Right lobe of liver (tissue), 6 donors: ENCODE results near the gene PIEZO2. TPM values are rescaled to one million over a fixed set of nuclear protein-coding genes. Genes with fewer than 3 reads are reported as not detected.
A peak's percentile ranks its signal among the peaks of the same experiment; 100 is the strongest.

Source experiments
- ATAC-seq, 4 donors: fragments of 200-7000 bp; cut with Tn5 transposase; one replicate each; pipeline ENCODE4 v1.9.1; 2020; ENCODE audit warnings: mild to moderate bottlenecking in 4 of 4, moderate library complexity in 4 of 4
- DNase-seq, 3 donors: peaks; one replicate each; pipeline ENCODE4 v3.0.0-alpha.2; 2020
- H3K27ac ChIP-seq, 3 donors: fragments of 200-600 bp; one replicate each; pipeline ENCODE4 v1.8.0; 2022
- H3K27me3 ChIP-seq, 2 donors: fragments of 200-600 bp; one replicate each; pipeline ENCODE4 v1.8.0; 2022
- H3K36me3 ChIP-seq, 4 donors: fragments of 200-600 bp; sonication (generic) in 1 of 4; one replicate each; pipeline versions ENCODE4 v1.5.1 to v1.8.0; 2017 to 2022; ENCODE audit warnings: control low read depth in 1 of 4
- H3K4me1 ChIP-seq, 4 donors: fragments of 200-600 bp; sonication (generic) in 1 of 4; one replicate each; pipeline versions ENCODE4 v1.5.1 to v1.8.0; 2017 to 2022; ENCODE audit warnings: control low read depth in 1 of 4
- H3K4me3 ChIP-seq, 3 donors: fragments of 200-600 bp; one replicate each; pipeline ENCODE4 v1.8.0; 2022
- H3K9me3 ChIP-seq, 4 donors: fragments of 200-600 bp; sonication (generic) in 1 of 4; one replicate each; pipeline versions ENCODE4 v1.5.1 to v1.8.0; 2017 to 2022; ENCODE audit warnings: control low read depth in 1 of 4
- CTCF ChIP-seq, 4 donors: fragments of 200-600 bp in 3 of 4; fragments of 450-650 bp in 1 of 4; IDR thresholded peaks; one replicate each; pipeline versions ENCODE4 v1.5.1 to v1.8.0; 2016 to 2022; ENCODE audit warnings: antibody characterized with exemption in 4 of 4, mild to moderate bottlenecking in 2 of 4
- POLR2A ChIP-seq: fragments of 450-650 bp; IDR thresholded peaks from one replicate; pipeline ENCODE4 v1.6.1; 2017; ENCODE audit warnings: antibody characterized with exemption, mild to moderate bottlenecking
- WGBS: methylation state at CpG from one replicate; pipeline ENCODE4 v1.1.6; 2018; ENCODE audit warnings: low coverage, low lambda C conversion rate; ENCODE audit not compliant: insufficient coverage; ENCODE audit errors: missing lambda C conversion rate; 5-methylcytosine and 5-hydroxymethylcytosine counted together
- intact Hi-C, 2 donors: fragments of 100-400 bp; cut with DNase I; formaldehyde crosslinking; loops; one replicate each; pipeline versions ENCODE4 v1.11.2 to v1.14.1; 2022
- total RNA-seq, 6 experiments: library from RNA; depleted of rRNA in 2 of 6; stranded (reverse); fragments of >200 nt in 2 of 6; fragmentation: NEBNext Ultra II Directional in 3 of 6; extraction: Animal tissue kit (Norgen Biotek cat#: 25700) in 3 of 6; gene quantifications; one replicate each; pipeline versions ENCODE4 v1.1.0 to v1.2.4, GENCODE V29; 2016 to 2023
- donor health status: DM: no; HTN: yes; CAD: no.
- donor health status: DM: no; HTN: no; CAD: no.
- donor health status: DM: no; HTN: no; CAD: no.
- donor health status: DM: no; HTN: yes; CAD: no.
- donor health status: DM: no; HTN: yes; CAD: no.

Gene PIEZO2
- total RNA-seq, 6 experiments from 2014 or later = 6.6 to 16.9 (median 10.1) TPM

DNA sequence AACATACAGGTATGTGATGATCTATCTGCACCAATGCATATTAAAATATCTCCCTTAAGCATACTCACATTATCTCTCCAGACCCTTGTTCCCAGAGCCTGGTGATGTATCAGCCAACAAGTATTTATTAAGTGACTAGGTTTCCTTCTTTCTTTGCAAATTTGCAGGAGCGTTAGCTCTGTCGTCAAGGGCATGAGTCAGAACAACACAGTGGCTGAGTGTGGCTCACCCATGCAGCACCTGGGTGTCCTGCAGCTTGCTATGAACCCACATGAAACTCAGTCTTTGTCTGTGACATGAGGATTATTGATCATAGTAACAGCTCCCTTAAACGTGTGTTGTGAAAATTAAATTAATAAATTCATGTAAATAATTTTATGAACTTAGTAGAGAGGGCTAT is 96.6 kb downstream of the PIEZO2 start:
- Histone ChIP-seq H3K27me3 (no peaks in the 10 kb centered on the region), H3K27ac (no peak overlapping the region), H3K4me1 (no peaks in the 10 kb centered on the region), H3K36me3 (no peaks in the 10 kb centered on the region), H3K4me3 (no peak overlapping the region), H3K9me3 (no peaks in the 10 kb centered on the region)
- DNase-seq (no peak), ATAC-seq (no peak)
- intact Hi-C loops = no loop called here
- 85% methylated on average over 3 of the region's 3 CpGs for WGBS
- no peak for TF ChIP-seq CTCF (IDR thresholded peaks at IDR 0.05)
- TF ChIP-seq POLR2A = no peak

GRCh38 chr18:11051462-11051861 is 97.9 kb downstream of the PIEZO2 start:
- Histone ChIP-seq H3K27ac (no peak overlapping the region), H3K36me3 (no peaks in the 10 kb centered on the region), H3K4me1 (no peaks in the 10 kb centered on the region), H3K9me3 (no peaks in the 10 kb centered on the region), H3K27me3 (no peaks in the 10 kb centered on the region), H3K4me3 (no peak overlapping the region)
- TF ChIP-seq POLR2A (no peak), CTCF (IDR thresholded peaks at IDR 0.05) (no peak)
- 38% methylated on average over 3 of the region's 3 CpGs for WGBS
- intact Hi-C loops = no loop called here
- ATAC-seq (peak in 3 of 4 donors; percentile 32 to 82 (median 42)), DNase-seq (no peak)

- Histone ChIP-seq H3K27ac (no peak overlapping the region), H3K36me3 (no peaks in the 10 kb centered on the region), H3K4me3 (no peak overlapping the region), H3K4me1 (no peaks in the 10 kb centered on the region), H3K27me3 (no peaks in the 10 kb centered on the region), H3K9me3 (no peaks in the 10 kb centered on the region)
- intact Hi-C loops = no loop called here
- 90% methylated on average over 2 of the region's 2 CpGs for WGBS
- ATAC-seq = no peak
- DNase-seq = no peak
- TF ChIP-seq POLR2A (no peak), CTCF (IDR thresholded peaks at IDR 0.05) (no peak)
These were observed 98.4 kb downstream of the PIEZO2 start for GRCh38 chr18:11050966-11051365.

GRCh38 chr18:11047817-11048216 is 101.6 kb downstream of the PIEZO2 start:
- H3K4me3 ChIP-seq = no peak overlapping the region
- no peaks in the 10 kb centered on the region for H3K9me3 ChIP-seq
- peaks cover 0 to 5% (median 0%) of the 10 kb centered on the region in 4 donors for H3K4me1 ChIP-seq
- WGBS = 86% methylated on average over 2 of the region's 5 CpGs
- H3K27me3 ChIP-seq = no peaks in the 10 kb centered on the region
- TF ChIP-seq POLR2A = no peak
- TF ChIP-seq CTCF (IDR thresholded peaks at IDR 0.05) = no peak
- H3K27ac ChIP-seq = no peak overlapping the region
- ATAC-seq (no peak), DNase-seq (no peak)
- H3K36me3 ChIP-seq = no peaks in the 10 kb centered on the region
- intact Hi-C loops = loop anchor here (10.0 kb wide), 2 partner anchors 63 to 193 kb away; no protein-coding TSS in a partner anchor

DNA sequence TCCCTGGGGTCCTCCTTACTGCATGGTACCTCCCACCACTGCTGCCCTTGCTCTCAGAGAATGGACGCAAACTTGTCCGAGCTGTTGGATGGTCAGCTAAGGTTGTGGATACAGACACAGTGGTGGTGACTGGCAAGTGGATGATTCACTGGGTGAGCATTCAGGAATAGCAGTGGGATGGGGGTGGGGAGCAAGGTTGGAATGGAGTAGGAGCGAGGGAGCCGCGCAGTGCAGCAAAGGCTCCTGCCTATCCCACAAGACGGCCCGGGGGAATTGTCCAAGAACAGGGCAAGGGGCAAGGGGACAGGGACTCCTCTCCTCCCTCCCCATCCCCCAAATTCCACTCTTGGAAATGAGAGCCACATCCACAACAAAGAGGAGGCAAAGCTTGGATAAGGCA is 102.2 kb downstream of the PIEZO2 start:
- WGBS = 100% methylated on average over 2 of the region's 7 CpGs
- H3K27me3 ChIP-seq = no peaks in the 10 kb centered on the region
- intact Hi-C loops = loop anchor here (10.0 kb wide), 2 partner anchors 62 to 192 kb away; no protein-coding TSS in a partner anchor
- no peaks in the 10 kb centered on the region for H3K36me3 ChIP-seq
- H3K27ac ChIP-seq = no peak overlapping the region
- DNase-seq = no peak
- H3K9me3 ChIP-seq = no peaks in the 10 kb centered on the region
- H3K4me1 ChIP-seq = peaks cover 0 to 5% (median 0%) of the 10 kb centered on the region in 4 donors
- TF ChIP-seq POLR2A = no peak
- no peak for TF ChIP-seq CTCF (IDR thresholded peaks at IDR 0.05)
- H3K4me3 ChIP-seq = no peak overlapping the region
- no peak for ATAC-seq
